Adrenal gland (tissue), 12 donors: ENCODE data around the gene PTER. TPM values are rescaled to one million over a fixed set of nuclear protein-coding genes. Genes with fewer than 3 reads are reported as not detected.

ENCODE experiments used
- DNase-seq, 7 donors: peaks; one replicate each; pipeline ENCODE4 v3.0.0-alpha.2; 2019 to 2020
- H3K27ac ChIP-seq, 5 donors: fragments of 200-600 bp; sonication (generic) in 4 of 5; 1 replicate in 3 of 5; 2 replicates in 2 of 5; pipeline versions ENCODE4 v1.5.1 to v1.8.0; 2016 to 2020; ENCODE audit warnings: mild to moderate bottlenecking in 1 of 5
- H3K27me3 ChIP-seq: fragments of 200-600 bp; 2 replicates; pipeline ENCODE4 v1.8.0; 2021
- H3K36me3 ChIP-seq, 2 donors: fragments of 200-600 bp; replicated peaks in 1 of 2; 1 replicate in 1 of 2; 2 replicates in 1 of 2; pipeline versions ENCODE4 v1.5.1 to v1.8.0; 2018 to 2022
- H3K4me1 ChIP-seq, 2 donors: fragments of 200-600 bp; replicated peaks in 1 of 2; 1 replicate in 1 of 2; 2 replicates in 1 of 2; pipeline versions ENCODE4 v1.5.1 to v1.8.0; 2018 to 2021
- H3K4me3 ChIP-seq, 4 donors: fragments of 200-600 bp; sonication (generic) in 3 of 4; one replicate each; pipeline ENCODE4 v1.5.1; 2016 to 2018
- H3K9me3 ChIP-seq, 3 donors: fragments of 200-600 bp; sonication (generic) in 1 of 3; replicated peaks in 1 of 3; 1 replicate in 2 of 3; 2 replicates in 1 of 3; pipeline versions ENCODE4 v1.5.1 to v1.8.0; 2016 to 2021
- CTCF ChIP-seq, 6 experiments: fragments of 450-650 bp in 4 of 6; fragments of 200-600 bp in 2 of 6; sonication (generic) in 1 of 6; IDR thresholded peaks; 1 replicate in 5 of 6; 2 replicates in 1 of 6; pipeline versions ENCODE4 v1.5.1 to v1.8.0; 2016 to 2021; ENCODE audit warnings: antibody characterized with exemption in 6 of 6, mild to moderate bottlenecking in 2 of 6, moderate library complexity in 1 of 6
- POLR2A ChIP-seq, 2 donors: fragments of 450-650 bp; IDR thresholded peaks; one replicate each; pipeline ENCODE4 v1.6.1; 2017; ENCODE audit warnings: antibody characterized with exemption in 2 of 2, mild to moderate bottlenecking in 2 of 2, moderate library complexity in 1 of 2
- WGBS, 4 donors: extraction: QIAGEN DNeasy Blood & Tissue Kit in 2 of 4; methylation state at CpG; one replicate each; pipeline versions ENCODE4 v1.1.5 to v1.1.7; 2013 to 2017; 5-methylcytosine and 5-hydroxymethylcytosine counted together
- intact Hi-C, 2 donors: fragments of 100-400 bp; cut with DNase I; formaldehyde crosslinking; loops; one replicate each; pipeline versions ENCODE4 v1.14.1 to v1.15.0; 2022 to 2023
- polyA plus RNA-seq, 3 donors: library from polyadenylated mRNA; stranded (reverse); fragments of 200-250 nt in 2 of 3; fragments of 350-450 nt in 1 of 3; fragmentation: Illumina TruSeq in 1 of 3; extraction: RNeasy Lipid Tissue Mini Kit (QIAGEN cat#74804) in 1 of 3; gene quantifications; one replicate each; pipeline ENCODE4 v1.2.3, GENCODE V29; 2013 to 2014
- total RNA-seq, 9 donors: library from RNA; depleted of rRNA in 4 of 9; stranded (reverse); fragments of >200 nt in 4 of 9; fragments of 120-200 nt in 1 of 9; fragmentation: NEBNext Ultra II Directional in 1 of 9; extraction: Animal tissue kit (Norgen Biotek cat#: 25700) in 1 of 9; gene quantifications; one replicate each; pipeline versions ENCODE4 v1.1.0 to v1.2.4, GENCODE V29; 2013 to 2023
- donor health status: healthy with polysubstance abuse.
- donor health status: Bipolar disorder and iron deficiency.
- donor health status: DM: yes; HTN: yes; CAD: no.
- donor health status: DM: no; HTN: no; CAD: no.
- donor health status: DM: no; HTN: no; CAD: no.
- donor health status: DM: yes; HTN: yes; CAD: no.

Gene PTER
- total and polyA plus RNA-seq, 12 donors, result 2.1 to 26.9 (median 13.1) TPM

GRCh38 chr10:16425449-16425848 is 11.4 kb upstream of the PTER start:
- H3K27me3 ChIP-seq, result peaks cover 20% of the 10 kb centered on the region
- H3K36me3 ChIP-seq, result no peaks in the 10 kb centered on the region
- no peak for DNase-seq
- H3K4me3 ChIP-seq, result no peak overlapping the region
- H3K4me1 ChIP-seq, result no peaks in the 10 kb centered on the region
- TF ChIP-seq CTCF (IDR thresholded peaks at IDR 0.05) (no peak), POLR2A (IDR thresholded peaks at IDR 0.05) (no peak)
- H3K9me3 ChIP-seq, result no peaks in the 10 kb centered on the region
- intact Hi-C loops, result no loop called here
- 90 to 93% (median 91%) methylated on average over 3 of the region's 3 CpGs for WGBS, 4 donors
- H3K27ac ChIP-seq, result no peak overlapping the region

GRCh38 chr10:16429539-16429938 is 7.3 kb upstream of the PTER start:
- H3K36me3 ChIP-seq, result no peaks in the 10 kb centered on the region
- TF ChIP-seq CTCF (IDR thresholded peaks at IDR 0.05) (no peak), POLR2A (IDR thresholded peaks at IDR 0.05) (no peak)
- WGBS, 4 donors, result 74 to 87% (median 82%) methylated on average over 6 of the region's 6 CpGs
- H3K4me1 ChIP-seq, result no peaks in the 10 kb centered on the region
- no peak for DNase-seq
- H3K27ac ChIP-seq, result no peak overlapping the region
- intact Hi-C loops, result no loop called here
- H3K27me3 ChIP-seq, result no peaks in the 10 kb centered on the region
- H3K4me3 ChIP-seq, result no peak overlapping the region
- H3K9me3 ChIP-seq, result no peaks in the 10 kb centered on the region

GRCh38 chr10:16436367-16436757 is 448 bp upstream of the PTER start:
- H3K4me3 ChIP-seq, result peak overlapping the region in 1 of 4 donors; percentile 60
- DNase-seq, result peak in 2 of 7 donors; percentile 26 to 29
- H3K4me1 ChIP-seq, result peaks cover 4 to 25% of the 10 kb centered on the region in 2 donors
- TF ChIP-seq POLR2A (IDR thresholded peaks at IDR 0.05) (no peak), CTCF (IDR thresholded peaks at IDR 0.05) (no peak)
- no peaks in the 10 kb centered on the region for H3K27me3 ChIP-seq
- H3K9me3 ChIP-seq, result no peaks in the 10 kb centered on the region
- WGBS, 4 donors, result 4 to 13% (median 7%) methylated on average over 7 to 9 of the region's 9 CpGs
- no peaks in the 10 kb centered on the region for H3K36me3 ChIP-seq
- intact Hi-C loops, result no loop called here
- H3K27ac ChIP-seq, result peak overlapping the region in 2 of 5 donors; percentile 72 to 83

GRCh38 chr10:16437540-16437894 is 707 bp downstream of the PTER start:
- no peak for DNase-seq
- no peaks in the 10 kb centered on the region for H3K9me3 ChIP-seq
- TF ChIP-seq CTCF (IDR thresholded peaks at IDR 0.05) (no peak), POLR2A (IDR thresholded peaks at IDR 0.05) (no peak)
- WGBS, 4 donors, result 76 to 86% (median 82%) methylated on average over 5 of the region's 5 CpGs
- H3K4me1 ChIP-seq, result peaks cover 7 to 36% of the 10 kb centered on the region in 2 donors
- no peaks in the 10 kb centered on the region for H3K27me3 ChIP-seq
- H3K27ac ChIP-seq, result no peak overlapping the region
- intact Hi-C loops, result no loop called here
- H3K36me3 ChIP-seq, result no peaks in the 10 kb centered on the region
- H3K4me3 ChIP-seq, result peak overlapping the region in 1 of 4 donors; percentile 60
